ENCODE data around the gene ETV6. TPM values are rescaled to one million over a fixed set of nuclear protein-coding genes. Genes with fewer than 3 reads are reported as not detected.

Gene ETV6
- total RNA-seq, 6 experiments from 2014 or later: 7.2 to 28.3 (median 11.0) TPM

DNA sequence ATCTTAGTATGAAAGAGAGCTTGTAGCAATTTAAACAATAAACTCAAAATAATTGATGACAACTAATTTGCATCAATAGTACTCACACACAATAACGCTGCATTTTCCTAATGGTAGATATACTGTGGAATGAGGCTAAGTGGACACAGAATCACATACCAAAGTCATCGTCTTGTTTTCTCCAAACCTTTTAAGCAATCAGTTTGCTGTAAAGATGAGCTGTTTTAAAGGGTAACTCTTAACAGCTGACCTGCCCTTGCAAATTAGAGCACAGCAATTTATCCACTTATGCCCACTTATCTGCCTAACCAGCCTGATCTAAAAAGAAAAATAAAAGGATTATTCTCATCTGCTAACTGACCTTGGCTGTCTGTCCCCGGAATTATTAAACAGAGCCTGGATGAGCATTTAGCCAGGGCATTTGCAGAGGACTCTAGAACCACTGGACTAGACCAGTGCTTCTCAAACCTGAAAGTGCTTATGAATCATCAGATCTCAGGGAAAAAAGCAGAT is 247.0 kb downstream of the ETV6 start:
- no peaks in the 10 kb centered on the region for H3K27me3 ChIP-seq
- peaks cover 0 to 3% (median 0%) of the 10 kb centered on the region in 4 donors for H3K36me3 ChIP-seq
- no peaks in the 10 kb centered on the region for H3K9me3 ChIP-seq
- DNase-seq: no peak
- H3K4me1 ChIP-seq: no peaks in the 10 kb centered on the region
- intact Hi-C loops (cut with DNase I): no loop called here
- no peak overlapping the region for H3K4me3 ChIP-seq
- no peak for TF ChIP-seq POLR2A (IDR thresholded peaks at IDR 0.05)
- TF ChIP-seq, protein P1, sequence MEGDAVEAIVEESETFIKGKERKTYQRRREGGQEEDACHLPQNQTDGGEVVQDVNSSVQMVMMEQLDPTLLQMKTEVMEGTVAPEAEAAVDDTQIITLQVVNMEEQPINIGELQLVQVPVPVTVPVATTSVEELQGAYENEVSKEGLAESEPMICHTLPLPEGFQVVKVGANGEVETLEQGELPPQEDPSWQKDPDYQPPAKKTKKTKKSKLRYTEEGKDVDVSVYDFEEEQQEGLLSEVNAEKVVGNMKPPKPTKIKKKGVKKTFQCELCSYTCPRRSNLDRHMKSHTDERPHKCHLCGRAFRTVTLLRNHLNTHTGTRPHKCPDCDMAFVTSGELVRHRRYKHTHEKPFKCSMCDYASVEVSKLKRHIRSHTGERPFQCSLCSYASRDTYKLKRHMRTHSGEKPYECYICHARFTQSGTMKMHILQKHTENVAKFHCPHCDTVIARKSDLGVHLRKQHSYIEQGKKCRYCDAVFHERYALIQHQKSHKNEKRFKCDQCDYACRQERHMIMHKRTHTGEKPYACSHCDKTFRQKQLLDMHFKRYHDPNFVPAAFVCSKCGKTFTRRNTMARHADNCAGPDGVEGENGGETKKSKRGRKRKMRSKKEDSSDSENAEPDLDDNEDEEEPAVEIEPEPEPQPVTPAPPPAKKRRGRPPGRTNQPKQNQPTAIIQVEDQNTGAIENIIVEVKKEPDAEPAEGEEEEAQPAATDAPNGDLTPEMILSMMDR (IDR thresholded peaks at IDR 0.05): no peak
- no peak for ATAC-seq
- no peak overlapping the region for H3K27ac ChIP-seq
- 76% methylated on average over 2 of the region's 3 CpGs for WGBS (ENCODE audit: insufficient coverage, low coverage, low lambda C conversion rate, missing lambda C conversion rate)

DNA sequence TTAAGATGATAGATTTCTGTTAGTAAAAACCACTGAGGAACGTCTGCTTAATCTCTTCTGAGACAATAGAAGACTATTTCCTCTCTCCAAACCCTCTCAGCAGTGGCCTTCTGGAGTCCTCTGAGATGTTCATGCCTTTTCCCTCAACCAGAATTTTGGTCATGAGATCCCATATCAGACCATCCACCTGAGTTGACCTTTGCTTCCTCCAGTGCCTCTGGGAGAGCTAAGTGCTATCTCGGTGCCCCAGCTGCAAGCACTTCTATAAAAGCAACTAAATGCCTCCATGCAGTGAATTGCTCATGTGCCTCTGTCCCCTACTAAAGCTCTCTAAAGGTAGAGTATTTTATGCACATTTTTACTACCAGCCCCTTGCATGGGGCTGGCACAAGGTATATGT is 248.4 kb downstream of the ETV6 start:
- H3K9me3 ChIP-seq: no peaks in the 10 kb centered on the region
- no peak overlapping the region for H3K4me3 ChIP-seq
- H3K36me3 ChIP-seq: no peaks in the 10 kb centered on the region
- 81% methylated on average over 2 of the region's 2 CpGs for WGBS (ENCODE audit: insufficient coverage, low coverage, low lambda C conversion rate, missing lambda C conversion rate)
- no peaks in the 10 kb centered on the region for H3K27me3 ChIP-seq
- DNase-seq (no peak), ATAC-seq (no peak)
- no peak overlapping the region for H3K27ac ChIP-seq
- no peaks in the 10 kb centered on the region for H3K4me1 ChIP-seq
- intact Hi-C loops (cut with DNase I): no loop called here
- TF ChIP-seq, protein P1 (IDR thresholded peaks at IDR 0.05): no peak
- TF ChIP-seq POLR2A (IDR thresholded peaks at IDR 0.05): no peak

DNA sequence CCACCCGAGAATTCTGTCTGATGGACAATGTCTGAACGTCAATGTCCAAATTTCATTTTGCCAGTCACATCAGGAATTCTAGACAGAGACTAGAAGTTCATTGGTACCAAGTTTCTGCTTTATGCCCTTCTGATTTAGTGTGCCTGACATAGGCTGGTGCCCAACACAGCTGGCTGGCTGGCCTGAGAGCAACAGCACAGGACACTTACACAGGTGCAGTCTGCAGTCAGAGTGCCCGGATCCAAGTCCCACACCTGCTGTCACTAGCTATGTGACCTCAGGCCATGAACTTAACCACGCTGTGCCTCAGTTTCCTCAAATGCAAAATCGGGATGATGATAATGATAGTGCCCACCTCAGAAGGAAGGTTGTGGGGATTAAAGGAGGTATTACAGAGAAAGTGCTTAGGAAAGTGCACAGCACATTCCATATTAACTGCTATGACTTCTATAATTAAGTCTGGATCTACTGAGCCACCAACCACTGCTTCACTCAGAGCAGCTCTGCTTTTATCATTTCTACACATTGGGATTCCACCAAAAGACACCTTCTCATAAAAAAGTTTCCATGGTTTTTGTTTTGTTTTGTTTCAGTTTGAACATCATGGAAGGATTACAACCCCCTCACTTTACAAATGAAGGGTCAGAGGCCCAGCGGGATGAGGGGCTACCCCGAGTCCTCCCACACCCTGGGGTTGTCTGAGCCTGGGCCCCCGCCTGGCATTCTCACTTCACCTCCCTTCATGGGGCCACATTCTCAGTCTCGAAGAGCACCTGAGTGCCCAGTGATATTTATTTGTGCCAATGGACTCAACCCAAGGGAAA is 252.4 kb downstream of the ETV6 start:
- 80% methylated on average over 7 of the region's 9 CpGs for WGBS (ENCODE audit: insufficient coverage, low coverage, low lambda C conversion rate, missing lambda C conversion rate)

DNA sequence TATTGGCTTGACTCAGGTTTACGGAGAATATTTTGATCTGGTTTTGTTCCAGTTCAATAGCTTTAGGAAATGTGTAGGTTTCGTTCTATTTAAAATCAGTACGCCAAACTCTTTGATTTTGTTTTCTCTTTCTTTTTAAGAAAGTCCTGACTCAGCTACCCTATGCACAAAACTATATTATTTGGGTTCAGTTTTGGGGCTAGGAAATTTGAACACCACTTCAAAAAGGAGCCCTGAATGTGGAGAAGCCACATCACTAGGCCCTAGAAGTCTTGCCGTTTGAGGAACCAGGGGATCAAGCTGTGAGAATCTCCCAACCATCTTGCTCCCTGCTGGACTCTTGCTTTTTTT is 253.0 kb downstream of the ETV6 start:
- ATAC-seq: no peak
- WGBS (ENCODE audit: insufficient coverage, low coverage, low lambda C conversion rate, missing lambda C conversion rate): 67% methylated on average over 4 of the region's 4 CpGs
- Histone ChIP-seq H3K27me3 (no peaks in the 10 kb centered on the region), H3K36me3 (no peaks in the 10 kb centered on the region), H3K4me1 (no peaks in the 10 kb centered on the region), H3K27ac (no peak overlapping the region), H3K4me3 (no peak overlapping the region), H3K9me3 (no peaks in the 10 kb centered on the region)
- intact Hi-C loops (cut with DNase I): no loop called here
- TF ChIP-seq POLR2A (IDR thresholded peaks at IDR 0.05): no peak
- TF ChIP-seq, protein P1 (IDR thresholded peaks at IDR 0.05): no peak
- DNase-seq: no peak

More for the DNA sequence above, 252.4 kb downstream of the ETV6 start:
- DNase-seq: no peak
- Histone ChIP-seq H3K27me3 (no peaks in the 10 kb centered on the region), H3K4me1 (no peaks in the 10 kb centered on the region), H3K4me3 (no peak overlapping the region), H3K36me3 (no peaks in the 10 kb centered on the region), H3K27ac (no peak overlapping the region), H3K9me3 (no peaks in the 10 kb centered on the region)
- ATAC-seq: no peak
- TF ChIP-seq, protein P1 (IDR thresholded peaks at IDR 0.05): no peak
- no peak for TF ChIP-seq POLR2A (IDR thresholded peaks at IDR 0.05)
- intact Hi-C loops (cut with DNase I): no loop called here

Data from right lobe of liver (tissue), 6 donors.